ENCODE results near the gene NFKBIA. TPM values are rescaled to one million over a fixed set of nuclear protein-coding genes. Genes with fewer than 3 reads are reported as not detected.
"Not testable (repeated sequence)": the region's sequence is repeated elsewhere in the genome, so short reads cannot be mapped to it uniquely, and the experiment has no call there.

The NFKBIA gene
- total RNA-seq, 2 donors from 2014 or later = 366 to 378 TPM

- Histone ChIP-seq H3K9me3 (no peaks in the 10 kb centered on the region), H3K4me1 (ENCODE audit: control insufficient read depth in 1 of 2, low read depth in 2 of 2) (peaks cover 12 to 22% of the 10 kb centered on the region in 2 donors), H3K27me3 (replicated peaks; ENCODE audit: insufficient read depth) (no peaks in the 10 kb centered on the region), H3K27ac (no peak overlapping the region), H3K4me3 (no peak overlapping the region), H3K36me3 (no peaks in the 10 kb centered on the region)
- TF ChIP-seq, protein P1, sequence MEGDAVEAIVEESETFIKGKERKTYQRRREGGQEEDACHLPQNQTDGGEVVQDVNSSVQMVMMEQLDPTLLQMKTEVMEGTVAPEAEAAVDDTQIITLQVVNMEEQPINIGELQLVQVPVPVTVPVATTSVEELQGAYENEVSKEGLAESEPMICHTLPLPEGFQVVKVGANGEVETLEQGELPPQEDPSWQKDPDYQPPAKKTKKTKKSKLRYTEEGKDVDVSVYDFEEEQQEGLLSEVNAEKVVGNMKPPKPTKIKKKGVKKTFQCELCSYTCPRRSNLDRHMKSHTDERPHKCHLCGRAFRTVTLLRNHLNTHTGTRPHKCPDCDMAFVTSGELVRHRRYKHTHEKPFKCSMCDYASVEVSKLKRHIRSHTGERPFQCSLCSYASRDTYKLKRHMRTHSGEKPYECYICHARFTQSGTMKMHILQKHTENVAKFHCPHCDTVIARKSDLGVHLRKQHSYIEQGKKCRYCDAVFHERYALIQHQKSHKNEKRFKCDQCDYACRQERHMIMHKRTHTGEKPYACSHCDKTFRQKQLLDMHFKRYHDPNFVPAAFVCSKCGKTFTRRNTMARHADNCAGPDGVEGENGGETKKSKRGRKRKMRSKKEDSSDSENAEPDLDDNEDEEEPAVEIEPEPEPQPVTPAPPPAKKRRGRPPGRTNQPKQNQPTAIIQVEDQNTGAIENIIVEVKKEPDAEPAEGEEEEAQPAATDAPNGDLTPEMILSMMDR (IDR thresholded peaks at IDR 0.05) = no peak
- DNase-seq (ENCODE audit: low spot score) = no peak
- ATAC-seq (ENCODE audit: insufficient number of reproducible peaks, low FRiP score, low read depth) = no peak
Measured at GRCh38 chr14:35380794-35381193, 23.8 kb downstream of the NFKBIA start.

GRCh38 chr14:35379234-35379933 is 25.2 kb downstream of the NFKBIA start:
- ATAC-seq (ENCODE audit: insufficient number of reproducible peaks, low FRiP score, low read depth); H3K4me1 ChIP-seq (ENCODE audit: control insufficient read depth in 1 of 2, low read depth in 2 of 2); H3K27ac ChIP-seq; DNase-seq (ENCODE audit: low spot score); H3K4me3 ChIP-seq; H3K27me3 ChIP-seq (replicated peaks; ENCODE audit: insufficient read depth); H3K36me3 ChIP-seq; H3K9me3 ChIP-seq: not testable (repeated sequence)

DNA sequence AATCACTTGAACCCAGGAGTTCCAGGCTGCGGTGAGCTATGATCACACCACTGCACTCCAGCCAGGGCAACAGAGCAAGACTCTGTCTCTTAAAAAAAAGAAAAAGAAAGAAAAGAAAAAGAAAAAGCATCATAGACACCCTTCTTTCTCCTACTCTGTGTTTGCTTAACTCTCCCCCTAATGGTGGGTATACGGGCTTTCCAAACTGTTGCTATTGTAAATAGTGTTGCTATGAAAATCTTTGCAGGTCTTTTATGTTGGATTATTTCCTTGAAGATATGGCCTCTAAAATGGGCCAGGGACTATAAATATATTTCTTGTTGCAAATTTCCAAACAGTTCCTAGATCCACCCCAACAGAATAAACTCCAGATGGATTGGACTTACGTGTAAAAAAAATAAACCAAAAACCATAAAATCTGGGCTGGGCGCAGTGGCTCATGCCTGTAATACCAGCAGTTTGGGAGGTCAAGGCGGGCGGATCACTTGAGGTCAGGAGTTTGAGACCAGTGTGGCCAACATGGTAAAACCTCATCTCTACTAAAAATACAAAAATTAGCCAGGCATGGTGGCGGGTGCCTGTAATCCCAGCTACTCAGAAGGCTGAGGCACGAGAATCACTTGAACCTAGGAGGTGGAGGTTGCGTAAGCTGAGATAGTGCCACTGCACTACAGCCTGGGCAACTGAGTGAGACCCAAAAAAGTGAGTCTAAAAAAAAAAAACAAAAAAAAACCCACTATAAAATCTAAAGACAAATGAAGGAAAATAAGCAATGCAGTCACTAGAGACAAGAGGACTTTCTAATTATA is 25.9 kb downstream of the NFKBIA start:
- no peak overlapping the region for H3K27ac ChIP-seq
- DNase-seq (ENCODE audit: low spot score) (no peak), ATAC-seq (ENCODE audit: insufficient number of reproducible peaks, low FRiP score, low read depth) (no peak)
- H3K36me3 ChIP-seq = no peaks in the 10 kb centered on the region
- H3K27me3 ChIP-seq (replicated peaks; ENCODE audit: insufficient read depth) = no peaks in the 10 kb centered on the region
- no peak overlapping the region for H3K4me3 ChIP-seq
- H3K9me3 ChIP-seq = no peaks in the 10 kb centered on the region
- TF ChIP-seq, protein P1 (IDR thresholded peaks at IDR 0.05) = no peak
- peaks cover 0 to 2% of the 10 kb centered on the region in 2 donors for H3K4me1 ChIP-seq (ENCODE audit: control insufficient read depth in 1 of 2, low read depth in 2 of 2)

GRCh38 chr14:35375558-35376025 is 29.0 kb downstream of the NFKBIA start:
- ATAC-seq (ENCODE audit: insufficient number of reproducible peaks, low FRiP score, low read depth) (no peak), DNase-seq (ENCODE audit: low spot score) (no peak)
- no peaks in the 10 kb centered on the region for H3K9me3 ChIP-seq
- H3K27me3 ChIP-seq (replicated peaks; ENCODE audit: insufficient read depth) = no peaks in the 10 kb centered on the region
- no peak overlapping the region for H3K27ac ChIP-seq
- TF ChIP-seq, protein P1 (IDR thresholded peaks at IDR 0.05) = no peak
- no peak overlapping the region for H3K4me3 ChIP-seq
- H3K4me1 ChIP-seq (ENCODE audit: control insufficient read depth in 1 of 2, low read depth in 2 of 2) = peaks cover 0 to 2% of the 10 kb centered on the region in 2 donors
- no peaks in the 10 kb centered on the region for H3K36me3 ChIP-seq

- H3K9me3 ChIP-seq = no peaks in the 10 kb centered on the region
- H3K27ac ChIP-seq = no peak overlapping the region
- ATAC-seq (ENCODE audit: insufficient number of reproducible peaks, low FRiP score, low read depth) (peak; percentile 57), DNase-seq (ENCODE audit: low spot score) (no peak)
- H3K36me3 ChIP-seq = no peaks in the 10 kb centered on the region
- TF ChIP-seq, protein P1 (IDR thresholded peaks at IDR 0.05) = no peak
- no peak overlapping the region for H3K4me3 ChIP-seq
- H3K27me3 ChIP-seq (replicated peaks; ENCODE audit: insufficient read depth) = no peaks in the 10 kb centered on the region
- peaks cover 2% of the 10 kb centered on the region in 2 donors for H3K4me1 ChIP-seq (ENCODE audit: control insufficient read depth in 1 of 2, low read depth in 2 of 2)
Measured at GRCh38 chr14:35374263-35374712, 30.3 kb downstream of the NFKBIA start.

GRCh38 chr14:35373208-35373607 is 31.3 kb downstream of the NFKBIA start:
- ATAC-seq (ENCODE audit: insufficient number of reproducible peaks, low FRiP score, low read depth); H3K9me3 ChIP-seq; H3K36me3 ChIP-seq; H3K27ac ChIP-seq; H3K27me3 ChIP-seq (replicated peaks; ENCODE audit: insufficient read depth); H3K4me3 ChIP-seq; DNase-seq (ENCODE audit: low spot score): not testable (repeated sequence)
- peaks cover under 1 to 13% of the 10 kb centered on the region in 2 donors for H3K4me1 ChIP-seq (ENCODE audit: control insufficient read depth in 1 of 2, low read depth in 2 of 2)
